Mucosa of descending colon (tissue), 3 donors: ENCODE data around the gene CACNA1C. TPM values are rescaled to one million over a fixed set of nuclear protein-coding genes. Genes with fewer than 3 reads are reported as not detected.

Experiments used
- ATAC-seq: fragments of 200-7000 bp; cut with Tn5 transposase; one replicate; pipeline ENCODE4 v1.9.1; 2020; ENCODE audit warnings: mild to moderate bottlenecking, moderate library complexity
- DNase-seq, 3 donors: peaks; one replicate each; pipeline ENCODE4 v3.0.0-alpha.2; 2020
- H3K36me3 ChIP-seq: fragments of 200-600 bp; one replicate; pipeline ENCODE4 v1.8.0; 2021; ENCODE audit warnings: low read depth, mild to moderate bottlenecking
- H3K4me1 ChIP-seq: fragments of 200-600 bp; one replicate; pipeline ENCODE4 v1.8.0; 2021; ENCODE audit warnings: low read depth, mild to moderate bottlenecking
- H3K4me3 ChIP-seq: fragments of 200-600 bp; one replicate; pipeline ENCODE4 v1.8.0; 2021; ENCODE audit warnings: mild to moderate bottlenecking
- H3K9me3 ChIP-seq: fragments of 200-600 bp; one replicate; pipeline ENCODE4 v1.8.0; 2021; ENCODE audit warnings: mild to moderate bottlenecking
- intact Hi-C, 2 donors: fragments of 100-400 bp; cut with DNase I in 1 of 2; cut with micrococcal nuclease in 1 of 2; formaldehyde crosslinking; loops; one replicate each; pipeline versions ENCODE4 v1.11.0 to v1.11.1; 2022; cut with DNase I, micrococcal nuclease
- total RNA-seq, 3 donors: library from RNA; stranded (reverse); fragmentation: NEBNext Ultra II Directional in 2 of 3; extraction: Animal tissue kit (Norgen Biotek cat#: 25700) in 2 of 3; gene quantifications; one replicate each; pipeline versions ENCODE4 v1.2.1 to v1.2.4, GENCODE V29; 2021 to 2023
- TF ChIP-seq, protein P1 (sequence below): fragments of 200-600 bp; IDR thresholded peaks from one replicate; pipeline ENCODE4 v1.8.0; 2022; ENCODE audit warnings: antibody characterized with exemption, mild to moderate bottlenecking
- donor health status: DM: no; HTN: no; CAD: no; lungs with moderate emphysema.
- donor health status: DM: no; HTN: no; CAD: no.
- donor health status: DM: no; HTN: yes; CAD: no.

Gene CACNA1C
- total RNA-seq, 3 donors from 2014 or later: 5.5 to 89.4 (median 9.2) TPM

- Histone ChIP-seq H3K9me3 (no peaks in the 10 kb centered on the region), H3K36me3 (no peaks in the 10 kb centered on the region), H3K4me3 (no peak overlapping the region), H3K4me1 (peaks cover 9% of the 10 kb centered on the region)
- TF ChIP-seq, protein P1, sequence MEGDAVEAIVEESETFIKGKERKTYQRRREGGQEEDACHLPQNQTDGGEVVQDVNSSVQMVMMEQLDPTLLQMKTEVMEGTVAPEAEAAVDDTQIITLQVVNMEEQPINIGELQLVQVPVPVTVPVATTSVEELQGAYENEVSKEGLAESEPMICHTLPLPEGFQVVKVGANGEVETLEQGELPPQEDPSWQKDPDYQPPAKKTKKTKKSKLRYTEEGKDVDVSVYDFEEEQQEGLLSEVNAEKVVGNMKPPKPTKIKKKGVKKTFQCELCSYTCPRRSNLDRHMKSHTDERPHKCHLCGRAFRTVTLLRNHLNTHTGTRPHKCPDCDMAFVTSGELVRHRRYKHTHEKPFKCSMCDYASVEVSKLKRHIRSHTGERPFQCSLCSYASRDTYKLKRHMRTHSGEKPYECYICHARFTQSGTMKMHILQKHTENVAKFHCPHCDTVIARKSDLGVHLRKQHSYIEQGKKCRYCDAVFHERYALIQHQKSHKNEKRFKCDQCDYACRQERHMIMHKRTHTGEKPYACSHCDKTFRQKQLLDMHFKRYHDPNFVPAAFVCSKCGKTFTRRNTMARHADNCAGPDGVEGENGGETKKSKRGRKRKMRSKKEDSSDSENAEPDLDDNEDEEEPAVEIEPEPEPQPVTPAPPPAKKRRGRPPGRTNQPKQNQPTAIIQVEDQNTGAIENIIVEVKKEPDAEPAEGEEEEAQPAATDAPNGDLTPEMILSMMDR: no peak
- DNase-seq (no peak), ATAC-seq (no peak)
- intact Hi-C loops: no loop called here
These were observed 281.5 kb downstream of the CACNA1C start for GRCh38 chr12:2334271-2334670.

- H3K9me3 ChIP-seq: no peaks in the 10 kb centered on the region
- intact Hi-C loops: no loop called here
- H3K4me1 ChIP-seq: peaks cover 9% of the 10 kb centered on the region
- H3K36me3 ChIP-seq: no peaks in the 10 kb centered on the region
- TF ChIP-seq, protein P1: no peak
- ATAC-seq (no peak), DNase-seq (no peak)
- H3K4me3 ChIP-seq: no peak overlapping the region
These were observed 281.9 kb downstream of the CACNA1C start for GRCh38 chr12:2334689-2335088.

GRCh38 chr12:2335109-2335508, 282.3 kb downstream of the CACNA1C start:
- ATAC-seq (no peak), DNase-seq (no peak)
- Histone ChIP-seq H3K9me3 (no peaks in the 10 kb centered on the region), H3K36me3 (no peaks in the 10 kb centered on the region), H3K4me3 (no peak overlapping the region), H3K4me1 (peaks cover 9% of the 10 kb centered on the region)
- intact Hi-C loops: no loop called here
- TF ChIP-seq, protein P1: no peak

DNA sequence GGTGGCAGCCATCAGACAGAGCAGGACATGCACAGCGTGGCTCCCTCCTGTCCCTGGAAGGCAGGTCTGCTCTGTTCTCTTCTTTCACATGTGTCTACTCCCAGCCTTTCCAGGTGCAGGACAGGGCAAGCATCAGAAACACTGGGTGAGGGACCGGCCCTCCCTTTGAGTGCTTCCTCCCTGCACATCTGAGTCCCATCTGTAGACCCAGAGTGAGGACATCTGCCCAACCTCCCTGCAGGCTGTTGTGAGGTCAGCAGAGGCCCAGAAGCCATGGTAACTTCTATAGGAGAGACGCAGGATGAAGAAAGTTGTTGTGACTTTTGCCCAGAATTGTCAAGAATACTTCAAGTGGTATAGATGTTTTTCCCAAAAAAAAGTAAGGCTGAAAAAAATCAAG, 282.7 kb downstream of the CACNA1C start:
- Histone ChIP-seq H3K4me3 (no peak overlapping the region), H3K36me3 (no peaks in the 10 kb centered on the region), H3K9me3 (no peaks in the 10 kb centered on the region), H3K4me1 (peaks cover 9% of the 10 kb centered on the region)
- intact Hi-C loops: no loop called here
- no peak for DNase-seq
- TF ChIP-seq, protein P1: no peak
- no peak for ATAC-seq

DNA sequence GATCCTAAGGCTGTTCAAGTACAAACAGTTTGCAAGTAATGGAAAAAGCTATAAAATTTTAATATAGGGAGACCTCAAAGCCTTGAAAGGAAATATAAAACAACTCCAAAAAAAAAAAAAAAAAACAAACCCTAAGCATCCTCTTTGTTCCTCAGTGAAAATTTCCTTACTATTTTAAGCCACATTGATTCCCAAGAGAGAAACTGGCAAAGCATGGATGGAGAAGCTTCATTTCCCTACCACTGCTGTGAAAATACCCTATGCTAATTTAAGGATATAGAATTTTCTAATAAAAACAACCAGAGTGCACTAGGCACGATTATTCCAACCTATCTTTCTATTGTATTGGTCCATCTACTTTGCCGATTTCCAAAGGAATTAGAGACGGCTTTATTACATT, 283.1 kb downstream of the CACNA1C start:
- intact Hi-C loops: no loop called here
- DNase-seq (no peak), ATAC-seq (no peak)
- TF ChIP-seq, protein P1: no peak
- H3K4me1 ChIP-seq: peaks cover 9% of the 10 kb centered on the region
- H3K4me3 ChIP-seq: no peak overlapping the region
- no peaks in the 10 kb centered on the region for H3K36me3 ChIP-seq
- no peaks in the 10 kb centered on the region for H3K9me3 ChIP-seq

DNA sequence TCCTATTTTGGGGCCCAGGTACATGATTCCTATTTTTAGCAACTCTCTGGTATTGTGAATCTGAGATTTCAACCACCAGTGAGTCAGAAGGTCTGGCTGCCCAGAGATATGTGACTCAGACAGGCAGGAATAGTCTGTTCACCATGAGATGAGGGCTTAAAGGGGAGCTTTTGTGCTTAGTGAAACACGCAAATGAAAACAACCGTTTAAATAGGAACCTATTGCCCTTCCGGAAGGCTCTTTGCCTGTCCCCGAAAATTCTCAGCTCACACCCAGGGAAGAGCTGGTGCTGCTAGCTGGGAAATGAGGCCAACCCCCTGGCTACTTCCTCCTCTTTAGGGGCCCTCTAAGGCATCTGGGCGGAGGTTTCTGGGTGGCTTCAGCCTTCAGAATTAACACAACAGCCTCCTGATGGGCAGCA, 283.6 kb downstream of the CACNA1C start:
- DNase-seq: no peak
- Histone ChIP-seq H3K4me3 (no peak overlapping the region), H3K9me3 (no peaks in the 10 kb centered on the region), H3K36me3 (no peaks in the 10 kb centered on the region), H3K4me1 (peaks cover 9% of the 10 kb centered on the region)
- TF ChIP-seq, protein P1: no peak
- intact Hi-C loops: no loop called here
- peak; percentile 46 for ATAC-seq
